Activated CD4-positive, alpha-beta T cell treated with anti-CD3 and anti-CD28 coated beads for 4 hours (primary cell): Measurements from ENCODE around the gene GSS.

Source experiments
- DNase-seq, 2 donors: peaks; one replicate each; pipeline ENCODE4 v3.0.0-alpha.2; 2020

The GSS gene

DNA sequence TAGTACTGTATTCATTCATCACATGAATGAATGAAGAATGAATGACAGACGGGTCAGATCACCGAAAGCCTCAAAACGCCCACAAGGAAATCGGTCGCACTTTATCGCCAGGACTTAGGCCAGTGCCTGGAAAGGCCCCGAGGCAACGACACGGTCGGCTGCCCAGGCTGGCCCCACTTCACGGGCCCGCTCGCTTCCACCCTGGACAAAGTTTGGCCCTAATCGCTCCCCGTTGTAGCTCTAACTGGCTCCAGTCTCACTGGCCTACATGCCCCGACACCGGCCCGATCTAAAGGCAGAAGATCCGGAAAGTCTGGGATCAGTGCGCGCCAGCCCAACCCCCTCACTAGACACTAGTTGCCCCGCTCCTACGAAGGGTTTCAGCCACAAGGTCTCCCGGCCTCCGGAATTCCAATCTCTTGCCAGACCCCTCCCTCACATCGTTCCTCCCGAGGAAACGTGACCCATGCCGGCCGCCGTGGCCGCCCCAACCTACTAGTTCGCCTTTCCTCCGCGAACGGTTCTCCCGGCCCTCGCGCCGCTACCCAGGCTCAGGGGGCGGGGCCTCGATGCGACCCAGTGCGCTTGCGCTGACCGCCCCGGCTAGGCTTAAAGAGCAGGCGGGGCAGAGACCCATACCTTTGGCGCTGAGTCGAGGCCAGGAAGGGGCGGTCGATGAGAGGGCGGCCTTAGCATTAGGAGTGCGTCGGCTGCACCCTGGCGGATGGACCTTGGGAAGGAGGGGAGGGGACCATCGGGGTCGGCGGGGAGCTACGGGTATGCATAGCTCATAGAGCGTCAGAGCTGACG lies at the start of gene GSS, which contains the start of gene MYH7B:
TSS of gene GSS (minus strand) at position 576 of the 810 bp plus-strand sequence. CDS start 3,954 bp downstream, outside the sequence.
TSS of gene MYH7B (plus strand) at position 638 of the 810 bp plus-strand sequence. CDS start 22,138 bp downstream, outside the sequence.
- peak; percentile 92 to 98 for DNase-seq

DNA sequence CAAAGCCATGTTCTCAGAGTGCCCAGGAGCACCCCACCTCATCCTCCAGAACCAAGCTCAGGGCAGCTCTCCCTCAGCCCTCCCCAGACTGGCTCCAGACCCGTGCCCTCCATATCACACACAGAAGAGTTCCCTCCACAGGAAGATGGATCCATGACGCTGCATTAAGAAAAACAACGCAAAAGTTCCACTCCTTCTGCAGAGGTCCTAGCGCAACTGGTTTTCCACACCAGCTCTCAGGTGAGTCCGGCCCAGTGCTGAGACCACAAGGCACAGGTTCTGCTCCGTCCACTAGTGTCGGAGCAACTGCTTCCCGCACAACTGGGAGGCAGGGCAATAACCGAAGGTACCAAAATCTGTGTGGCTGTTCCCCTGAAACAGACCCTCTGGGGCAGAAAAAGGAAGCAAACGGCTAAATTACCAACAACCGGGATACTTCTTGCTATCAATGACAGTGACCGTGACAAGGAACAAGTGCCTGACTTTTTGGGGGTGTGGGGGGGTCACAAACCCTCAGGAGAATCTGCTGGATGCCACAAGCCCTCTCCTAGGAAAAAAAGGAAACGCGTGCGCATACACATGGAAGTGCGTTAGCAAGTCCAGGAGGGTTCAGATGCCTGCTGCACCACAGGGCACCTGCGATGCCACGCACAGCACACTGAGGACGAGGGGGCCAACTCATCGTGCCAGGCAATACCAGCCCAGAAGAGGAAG lies 49.3 kb upstream of the GSS start:
- no peak for DNase-seq

DNA sequence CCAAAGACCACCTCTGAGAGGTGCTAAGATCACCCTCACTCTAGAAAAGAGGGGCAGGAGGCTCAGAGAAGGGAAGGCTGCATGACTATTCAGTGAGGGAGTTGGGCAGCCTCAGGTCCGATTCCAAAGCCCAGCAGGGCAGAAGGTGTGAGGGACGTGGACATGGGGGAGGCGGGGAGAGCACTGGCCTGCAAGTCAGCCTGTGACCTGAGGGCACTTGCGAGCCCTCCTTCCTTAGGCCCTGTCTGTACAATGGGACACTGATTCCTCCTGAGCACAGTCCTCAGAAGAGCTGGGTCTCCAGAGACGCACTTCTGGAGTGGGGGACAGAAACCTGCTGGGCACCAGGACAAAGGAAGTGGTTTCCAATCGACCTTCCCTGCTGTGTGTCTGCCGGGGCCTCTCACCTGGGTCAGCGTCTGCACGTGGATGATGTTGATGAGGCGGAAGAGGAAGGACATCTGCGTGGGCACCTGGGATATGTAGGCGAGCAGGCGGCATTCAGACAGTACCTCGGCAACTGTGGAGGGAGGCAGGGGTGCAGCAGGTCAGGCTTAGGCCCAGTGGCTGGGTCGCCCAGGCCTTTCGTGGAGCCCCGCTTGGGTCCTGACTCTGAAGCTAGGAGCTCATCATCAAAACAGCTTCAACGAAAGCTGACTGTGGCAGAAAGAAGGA lies 48.6 kb upstream of the GSS start:
- no peak for DNase-seq

DNA sequence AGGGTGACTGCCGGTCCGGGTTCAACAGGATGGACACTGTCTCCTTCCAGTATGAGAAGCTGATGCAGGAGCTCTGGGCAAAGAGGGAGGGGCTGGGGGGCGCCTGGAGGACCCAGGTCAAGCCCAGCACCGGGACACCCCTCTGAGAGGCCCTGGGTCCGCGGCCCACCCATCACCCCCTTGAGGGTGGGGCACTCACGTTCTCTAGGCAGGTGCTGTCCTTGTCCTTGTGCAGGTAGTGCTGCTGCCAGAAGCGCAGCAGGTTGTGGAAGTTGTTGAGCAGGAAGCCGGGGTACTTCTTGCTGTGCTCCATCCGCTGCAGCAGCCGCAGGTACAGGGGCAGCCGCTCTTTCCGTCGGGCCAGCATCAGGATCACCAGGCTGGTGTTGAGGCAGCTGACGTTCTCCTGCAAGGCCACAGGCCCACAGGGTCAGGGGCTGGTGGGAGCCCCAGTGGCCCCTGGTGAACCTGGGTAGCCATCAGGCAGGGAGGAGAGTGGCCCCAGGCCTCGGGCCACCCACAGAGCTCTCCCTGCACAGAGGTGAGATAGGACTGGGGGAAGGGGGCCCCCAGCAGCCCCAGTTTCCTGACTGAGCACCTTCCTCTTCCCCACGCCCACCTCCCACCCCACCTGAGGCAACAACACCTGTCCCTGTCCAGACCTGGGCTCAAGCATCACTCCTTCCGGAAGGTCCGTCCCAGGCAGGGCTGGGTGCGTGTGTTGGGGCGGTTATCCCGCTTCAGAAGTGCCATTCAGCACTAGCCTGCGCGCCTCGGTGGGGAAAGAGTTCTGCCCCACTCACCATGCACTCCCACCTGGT lies 47.8 kb upstream of the GSS start:
- no peak for DNase-seq

DNA sequence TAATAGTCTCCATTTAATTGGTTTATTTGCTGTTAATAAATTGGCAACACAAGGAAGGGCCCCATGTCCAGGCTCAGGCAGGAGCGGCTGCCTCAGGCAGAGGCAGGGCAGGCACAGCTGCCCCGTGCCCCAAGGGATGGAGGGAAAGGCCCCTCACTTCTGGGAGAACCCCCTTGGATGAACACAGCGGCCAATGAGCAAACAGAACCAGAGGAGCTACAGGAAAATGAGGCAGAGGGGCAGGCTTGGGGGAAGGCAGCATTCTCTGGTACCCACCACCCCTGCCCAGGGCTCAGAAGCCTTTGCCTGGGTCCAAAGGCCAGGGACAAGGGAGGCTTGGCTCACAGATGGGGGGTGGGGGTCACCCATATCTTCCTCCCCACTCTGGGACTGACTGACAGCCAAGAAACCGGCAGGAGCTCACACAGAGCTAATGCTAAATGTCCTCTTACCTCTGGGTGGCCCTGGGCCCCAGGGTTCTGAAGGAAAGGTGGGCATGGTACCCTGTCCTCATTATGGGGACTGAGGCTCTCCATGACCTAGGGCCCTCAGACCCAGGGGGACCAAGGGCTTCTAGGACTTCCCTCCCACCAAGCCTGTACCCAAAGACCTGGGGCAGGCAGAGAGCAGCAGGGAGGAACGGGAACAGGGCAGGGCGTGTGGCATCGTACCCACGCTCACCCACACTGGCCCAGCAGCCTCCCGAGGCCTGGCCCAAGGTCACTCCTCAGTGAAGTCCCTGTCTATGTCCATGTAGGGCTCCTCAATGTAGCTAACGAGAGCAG lies 47.0 kb upstream of the GSS start:
- DNase-seq, result no peak

DNA sequence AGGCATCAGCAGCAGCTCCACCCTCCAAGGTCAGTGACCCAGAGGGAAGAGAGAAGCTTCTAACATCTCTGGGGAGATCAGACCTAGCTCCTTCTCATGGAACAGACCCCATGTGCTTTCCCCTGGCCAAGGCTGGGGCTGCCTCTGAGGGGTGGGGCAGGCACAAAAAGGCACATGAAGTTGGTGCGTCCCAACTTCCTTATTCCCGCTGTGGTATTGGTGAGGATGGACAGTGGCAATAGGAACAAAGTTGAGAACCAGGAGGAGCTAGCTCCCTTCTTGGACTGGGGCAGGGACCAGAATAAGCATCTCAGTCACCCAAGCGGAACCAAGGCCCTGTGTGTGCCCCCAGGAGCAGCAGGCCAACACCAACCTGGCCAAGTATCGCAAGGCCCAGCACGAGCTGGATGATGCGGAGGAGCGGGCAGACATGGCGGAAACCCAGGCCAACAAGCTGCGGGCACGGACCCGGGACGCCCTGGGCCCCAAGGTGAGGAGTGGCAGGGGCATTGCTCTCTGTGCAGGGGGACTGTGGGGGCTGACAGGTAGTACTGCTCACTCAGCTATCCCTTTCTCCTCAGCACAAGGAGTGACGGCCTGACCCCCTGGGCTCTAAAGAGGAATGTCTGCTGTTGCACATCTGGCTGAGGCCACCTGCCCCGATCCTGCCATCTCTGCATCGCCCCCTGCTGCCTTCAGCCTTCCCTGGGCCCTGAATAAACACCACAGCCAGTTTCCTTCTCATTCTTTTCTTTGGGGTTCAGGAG lies 46.2 kb upstream of the GSS start:
- no peak for DNase-seq

DNA sequence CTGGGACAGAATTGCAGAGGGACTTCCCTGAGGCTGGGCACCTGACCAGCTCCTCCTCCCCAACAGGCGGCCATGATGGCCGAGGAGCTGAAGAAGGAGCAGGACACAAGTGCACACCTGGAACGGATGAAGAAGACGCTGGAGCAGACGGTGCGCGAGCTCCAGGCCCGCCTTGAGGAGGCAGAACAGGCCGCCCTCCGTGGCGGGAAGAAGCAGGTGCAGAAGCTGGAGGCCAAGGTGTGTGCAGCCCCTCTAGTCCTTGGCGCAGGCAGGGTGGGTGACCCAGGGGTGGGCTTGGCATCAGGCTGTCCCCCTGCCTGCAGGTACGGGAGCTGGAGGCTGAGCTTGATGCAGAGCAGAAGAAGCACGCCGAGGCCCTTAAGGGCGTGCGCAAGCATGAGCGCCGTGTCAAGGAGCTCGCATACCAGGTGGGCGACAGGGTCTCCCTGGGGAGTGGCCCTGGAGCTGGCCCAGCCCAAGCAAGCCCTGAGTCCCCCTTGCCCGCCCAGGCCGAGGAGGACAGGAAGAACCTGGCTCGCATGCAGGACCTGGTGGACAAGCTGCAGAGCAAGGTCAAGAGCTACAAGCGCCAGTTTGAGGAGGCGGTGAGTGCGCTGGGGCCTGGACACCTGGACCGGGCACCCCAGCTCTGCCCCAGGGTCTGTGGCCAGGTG lies 45.5 kb upstream of the GSS start:
- no peak for DNase-seq

DNA sequence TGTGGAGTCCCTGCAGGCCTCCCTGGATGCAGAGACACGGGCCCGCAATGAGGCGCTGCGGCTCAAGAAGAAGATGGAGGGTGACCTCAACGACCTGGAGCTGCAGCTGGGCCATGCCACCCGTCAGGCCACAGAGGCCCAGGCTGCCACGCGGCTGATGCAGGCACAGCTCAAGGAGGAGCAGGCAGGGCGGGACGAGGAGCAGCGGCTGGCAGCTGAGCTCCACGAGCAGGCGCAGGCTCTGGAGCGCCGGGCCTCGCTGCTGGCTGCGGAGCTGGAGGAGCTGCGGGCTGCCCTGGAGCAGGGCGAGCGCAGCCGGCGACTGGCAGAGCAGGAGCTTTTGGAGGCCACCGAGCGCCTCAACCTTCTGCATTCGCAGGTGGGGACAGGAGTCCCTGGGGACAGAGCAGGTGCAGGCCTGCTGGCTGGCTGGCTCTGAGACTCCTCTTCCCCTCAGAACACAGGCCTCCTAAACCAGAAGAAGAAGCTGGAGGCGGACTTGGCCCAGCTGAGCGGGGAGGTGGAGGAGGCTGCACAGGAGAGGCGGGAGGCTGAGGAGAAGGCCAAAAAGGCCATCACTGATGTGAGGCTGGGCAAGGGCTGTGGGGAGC lies 44.8 kb upstream of the GSS start:
- no peak for DNase-seq

DNA sequence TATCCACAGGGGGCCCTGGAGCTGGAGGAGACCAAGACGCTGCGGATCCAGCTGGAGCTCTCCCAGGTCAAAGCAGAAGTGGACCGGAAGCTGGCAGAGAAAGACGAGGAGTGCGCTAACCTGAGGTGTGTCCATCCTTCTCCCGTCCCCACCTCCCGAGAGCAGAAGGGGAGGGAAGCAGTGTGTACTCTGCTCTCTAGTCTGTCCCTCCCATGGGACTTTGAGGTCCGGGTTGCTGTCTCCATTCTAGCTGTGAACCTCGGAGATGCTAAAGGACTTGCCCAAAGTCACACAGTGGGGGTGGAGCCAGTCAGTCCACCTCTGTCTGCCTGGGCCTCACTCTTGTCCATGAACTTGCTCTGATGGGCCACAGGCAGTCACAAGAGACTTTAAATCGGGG lies 44.2 kb upstream of the GSS start:
- DNase-seq, result no peak

DNA sequence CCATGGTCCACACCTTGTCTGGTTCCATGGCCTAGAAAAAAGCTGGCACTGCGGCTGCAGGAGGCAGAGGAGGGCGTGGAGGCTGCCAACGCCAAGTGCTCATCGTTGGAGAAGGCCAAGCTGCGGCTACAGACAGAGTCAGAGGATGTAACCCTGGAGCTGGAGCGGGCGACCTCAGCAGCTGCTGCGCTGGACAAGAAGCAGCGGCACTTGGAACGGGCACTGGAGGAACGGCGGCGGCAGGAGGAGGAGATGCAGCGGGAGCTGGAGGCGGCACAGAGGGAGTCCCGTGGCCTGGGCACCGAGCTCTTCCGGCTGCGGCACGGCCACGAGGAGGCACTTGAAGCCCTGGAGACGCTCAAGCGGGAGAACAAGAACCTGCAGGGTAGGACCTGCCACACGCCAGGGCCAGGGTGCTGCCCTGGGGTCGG lies 43.4 kb upstream of the GSS start:
- DNase-seq, result no peak

DNA sequence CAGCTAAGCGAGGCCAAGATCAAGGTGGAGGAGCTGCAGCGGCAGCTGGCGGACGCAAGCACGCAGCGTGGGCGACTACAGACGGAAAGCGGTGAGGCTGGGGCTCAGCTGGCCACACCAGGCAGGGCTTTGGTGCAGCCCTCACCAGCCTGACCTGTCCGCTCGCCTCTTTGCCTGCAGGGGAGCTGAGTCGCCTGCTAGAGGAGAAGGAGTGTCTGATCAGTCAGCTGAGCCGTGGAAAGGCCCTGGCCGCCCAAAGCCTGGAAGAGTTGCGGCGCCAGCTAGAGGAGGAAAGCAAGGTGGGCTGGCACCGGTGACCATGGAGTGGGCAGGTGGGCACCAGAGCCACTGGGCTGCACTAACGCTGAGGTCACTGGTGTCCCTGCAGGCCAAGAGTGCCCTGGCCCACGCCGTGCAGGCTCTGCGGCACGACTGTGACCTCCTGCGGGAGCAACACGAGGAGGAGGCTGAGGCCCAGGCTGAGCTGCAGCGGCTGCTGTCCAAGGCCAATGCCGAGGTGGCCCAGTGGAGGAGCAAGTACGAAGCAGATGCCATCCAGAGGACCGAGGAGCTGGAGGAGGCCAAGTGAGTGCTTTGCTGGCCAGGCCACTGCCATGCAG lies 42.8 kb upstream of the GSS start:
- no peak for DNase-seq

DNA sequence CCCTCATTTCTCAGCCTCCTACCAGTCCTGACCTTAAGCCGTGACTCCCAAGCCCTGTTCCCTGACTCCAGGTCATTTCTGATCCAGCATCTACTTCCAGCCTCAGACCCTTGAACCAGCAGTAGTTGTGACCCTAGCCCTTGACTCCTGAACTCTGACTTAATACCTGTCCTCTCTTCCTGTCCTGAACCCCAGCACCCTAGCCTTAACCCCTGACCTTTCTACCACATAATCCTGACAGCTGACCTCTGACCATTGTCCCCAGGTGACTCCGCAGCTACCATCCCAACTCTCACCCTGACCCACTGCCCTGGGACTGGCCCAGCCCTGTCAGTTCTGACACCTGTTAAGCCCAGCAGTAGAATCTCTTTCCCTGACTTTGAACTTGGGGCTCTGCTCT lies 42.2 kb upstream of the GSS start:
- no peak for DNase-seq

DNA sequence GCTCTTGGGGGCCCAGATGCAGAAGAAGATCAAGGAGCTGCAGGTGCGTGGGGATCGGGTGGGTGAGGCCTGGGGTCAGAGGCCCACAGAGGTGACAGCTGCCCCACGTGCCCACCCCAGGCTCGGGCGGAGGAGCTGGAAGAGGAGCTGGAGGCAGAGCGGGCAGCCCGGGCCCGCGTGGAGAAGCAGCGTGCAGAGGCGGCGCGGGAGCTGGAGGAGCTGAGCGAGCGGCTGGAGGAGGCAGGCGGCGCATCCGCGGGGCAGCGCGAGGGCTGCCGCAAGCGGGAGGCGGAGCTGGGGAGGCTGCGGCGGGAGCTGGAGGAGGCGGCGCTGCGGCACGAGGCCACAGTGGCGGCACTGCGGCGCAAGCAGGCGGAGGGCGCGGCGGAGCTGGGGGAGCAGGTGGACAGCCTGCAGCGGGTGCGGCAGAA lies 41.5 kb upstream of the GSS start:
- DNase-seq, result no peak

DNA sequence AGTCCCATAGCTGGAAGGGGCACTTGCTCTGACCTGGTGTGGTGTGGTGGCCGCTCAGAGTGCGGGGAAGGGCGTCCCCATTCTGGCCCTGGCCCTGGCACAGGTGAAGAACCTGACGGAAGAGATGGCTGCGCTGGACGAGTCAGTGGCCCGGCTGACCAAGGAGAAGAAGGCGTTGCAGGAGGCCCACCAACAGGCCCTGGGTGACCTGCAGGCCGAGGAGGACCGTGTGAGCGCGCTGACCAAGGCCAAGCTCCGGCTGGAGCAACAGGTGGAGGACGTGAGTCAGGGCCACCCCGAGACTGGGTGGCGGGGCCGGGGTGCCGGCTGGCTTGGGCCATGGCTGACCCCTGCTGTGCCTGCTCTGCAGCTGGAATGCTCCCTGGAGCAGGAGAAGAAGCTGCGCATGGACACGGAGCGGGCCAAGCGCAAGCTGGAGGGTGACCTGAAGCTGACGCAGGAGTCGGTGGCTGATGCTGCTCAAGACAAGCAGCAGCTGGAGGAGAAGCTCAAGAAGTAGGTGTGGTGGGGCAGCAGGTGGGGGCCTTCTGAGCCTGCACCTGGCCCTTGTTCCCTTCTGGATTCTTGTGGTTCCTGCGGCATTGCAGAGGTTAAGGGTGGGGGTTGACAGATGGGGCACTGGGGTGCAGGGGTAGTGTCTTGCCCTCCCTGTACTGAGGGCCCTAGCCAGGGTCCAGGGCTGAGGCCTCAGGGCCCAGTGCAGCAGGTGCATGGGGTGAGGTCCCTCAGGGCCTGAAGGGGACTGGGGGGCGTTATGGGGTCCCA lies 40.8 kb upstream of the GSS start:
- no peak for DNase-seq

DNA sequence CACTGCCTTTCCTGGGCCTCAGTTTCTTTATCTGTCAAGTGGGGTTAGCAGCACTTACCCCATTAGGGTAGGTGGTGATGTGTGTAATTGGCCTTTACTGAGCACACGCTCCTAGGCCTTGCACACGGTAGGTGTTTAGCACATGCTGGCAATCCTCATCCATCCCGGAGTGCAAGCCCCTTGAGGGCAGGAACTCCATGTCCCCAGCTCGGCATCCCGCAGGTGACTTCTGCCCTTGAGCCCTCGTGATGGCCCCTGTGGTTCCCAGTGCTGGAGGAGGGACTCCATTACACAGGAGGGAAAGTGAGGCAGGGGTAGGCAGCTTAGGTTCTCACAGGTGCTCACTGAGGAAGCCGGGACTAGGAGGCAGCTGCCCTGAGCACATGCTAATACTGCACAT lies 40.1 kb upstream of the GSS start:
- DNase-seq, result no peak

DNA sequence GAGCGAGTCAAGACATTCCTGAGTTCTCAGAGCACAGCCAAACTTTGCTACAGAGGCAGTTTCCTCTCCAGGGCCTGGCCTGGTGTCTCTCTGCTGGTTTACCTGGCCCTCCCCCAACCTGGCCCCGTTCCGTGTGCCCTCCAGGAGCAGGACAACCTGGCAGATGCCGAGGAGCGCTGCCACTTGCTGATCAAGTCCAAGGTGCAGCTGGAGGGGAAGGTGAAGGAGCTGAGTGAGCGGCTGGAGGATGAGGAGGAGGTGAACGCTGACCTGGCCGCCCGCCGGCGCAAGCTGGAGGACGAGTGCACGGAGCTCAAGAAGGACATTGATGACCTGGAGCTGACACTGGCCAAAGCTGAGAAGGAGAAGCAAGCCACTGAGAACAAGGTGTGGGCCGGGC lies 39.6 kb upstream of the GSS start:
- no peak for DNase-seq

DNA sequence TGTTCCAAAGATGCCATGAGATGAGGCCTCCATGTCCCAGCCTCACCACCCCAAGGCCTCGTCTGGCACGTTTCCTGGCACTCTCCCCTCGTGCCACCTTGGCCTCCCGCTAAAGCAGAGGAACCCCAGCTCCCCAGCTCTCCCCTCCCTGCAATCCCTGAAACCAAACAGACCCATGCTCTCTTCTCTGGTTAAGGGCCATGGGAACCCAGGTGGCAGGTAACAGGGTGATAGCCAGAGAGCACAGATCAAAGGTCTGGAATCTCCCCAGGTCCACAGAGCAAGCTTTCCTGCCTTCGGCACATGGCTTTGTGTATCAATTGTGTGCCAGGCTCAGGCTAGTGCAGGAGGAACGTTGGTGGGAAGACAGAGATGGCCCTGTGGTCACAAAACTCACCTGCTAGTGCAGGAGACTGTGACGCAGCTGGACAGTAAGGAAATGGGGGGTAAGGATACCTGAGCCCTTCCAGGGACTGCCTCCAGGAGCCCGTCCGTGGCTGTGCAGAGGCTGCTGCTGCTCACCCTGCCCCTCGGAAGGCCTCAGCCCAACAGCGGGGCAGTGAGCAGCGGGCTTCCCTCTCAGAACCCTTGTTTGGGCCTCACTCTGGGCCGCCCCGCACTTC lies 39.0 kb upstream of the GSS start:
- DNase-seq, result no peak

DNA sequence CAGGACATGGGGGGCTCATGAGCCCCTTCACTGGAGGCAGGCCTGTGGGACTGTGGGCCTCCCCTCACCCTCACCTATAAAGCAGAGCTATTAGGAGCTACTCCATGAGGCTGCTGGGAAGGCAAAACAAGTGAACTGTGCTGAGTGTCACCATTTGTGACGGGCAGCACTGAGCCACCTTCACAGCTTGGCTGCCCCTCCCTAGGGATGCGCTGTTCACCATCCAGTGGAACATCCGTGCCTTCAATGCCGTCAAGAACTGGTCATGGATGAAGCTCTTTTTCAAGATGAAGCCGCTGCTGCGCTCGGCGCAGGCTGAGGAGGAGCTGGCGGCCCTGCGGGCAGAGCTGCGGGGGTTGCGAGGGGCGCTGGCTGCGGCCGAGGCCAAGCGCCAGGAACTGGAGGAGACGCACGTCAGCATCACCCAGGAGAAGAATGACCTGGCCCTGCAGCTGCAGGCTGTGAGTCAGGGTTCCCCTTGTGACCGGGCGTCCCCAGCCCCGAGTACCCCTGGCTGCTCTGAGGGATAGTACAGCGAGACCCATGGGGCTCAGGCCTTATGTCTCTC lies 38.4 kb upstream of the GSS start:
- DNase-seq, result no peak
